ENCODE measurements around the gene THRB. TPM values are rescaled to one million over a fixed set of nuclear protein-coding genes. Genes with fewer than 3 reads are reported as not detected.
"Not testable (repeated sequence)": the region's sequence is repeated elsewhere in the genome, so short reads cannot be mapped to it uniquely, and the experiment has no call there.

Gene THRB
- total and polyA plus RNA-seq, 12 donors, result 3.8 to 32.8 (median 26.0) TPM

- ATAC-seq, result no peak
- no peak for DNase-seq
- Histone ChIP-seq H3K4me1 (peaks cover 0 to 41% (median 24%) of the 10 kb centered on the region in 9 donors), H3K36me3 (no peaks in the 10 kb centered on the region), H3K27me3 (no peaks in the 10 kb centered on the region), H3K9me3 (peaks cover 0 to 3% (median 0%) of the 10 kb centered on the region in 11 donors), H3K4me3 (no peak overlapping the region), H3K27ac (peak overlapping the region in 4 of 10 donors; percentile 8 to 38 (median 21))
- intact Hi-C loops (cut with DNase I), result no loop called here
- TF ChIP-seq CTCF (IDR thresholded peaks at IDR 0.05), result no peak
- WGBS, 2 donors, result 69 to 74% methylated on average over 2 of the region's 2 CpGs
Measured at GRCh38 chr3:24417730-24418129, 76.9 kb downstream of the THRB start.

GRCh38 chr3:24416224-24416623, 78.4 kb downstream of the THRB start:
- no peak overlapping the region for H3K27ac ChIP-seq
- peaks cover 0 to 3% (median 0%) of the 10 kb centered on the region in 11 donors for H3K9me3 ChIP-seq
- H3K4me3 ChIP-seq, result no peak overlapping the region
- no peaks in the 10 kb centered on the region for H3K27me3 ChIP-seq
- no peaks in the 10 kb centered on the region for H3K36me3 ChIP-seq
- no peak for TF ChIP-seq CTCF (IDR thresholded peaks at IDR 0.05)
- 72 to 80% methylated on average over 4 of the region's 4 CpGs for WGBS, 2 donors
- ATAC-seq (no peak), DNase-seq (no peak)
- peaks cover 0 to 41% (median 24%) of the 10 kb centered on the region in 9 donors for H3K4me1 ChIP-seq
- intact Hi-C loops (cut with DNase I), result no loop called here

GRCh38 chr3:24415824-24416223, 78.8 kb downstream of the THRB start:
- TF ChIP-seq CTCF (IDR thresholded peaks at IDR 0.05), result no peak

GRCh38 chr3:24413662-24414061, 81.0 kb downstream of the THRB start:
- ATAC-seq; H3K27ac ChIP-seq; H3K9me3 ChIP-seq; H3K27me3 ChIP-seq; DNase-seq; intact Hi-C loops (cut with DNase I); H3K36me3 ChIP-seq; H3K4me3 ChIP-seq: not testable (repeated sequence)
- H3K4me1 ChIP-seq, result peaks cover 0 to 23% (median 10%) of the 10 kb centered on the region in 9 donors
- WGBS, 2 donors, result 85 to 86% methylated on average over 5 of the region's 5 CpGs

More at GRCh38 chr3:24415824-24416223, 78.8 kb downstream of the THRB start:
- ATAC-seq, result no peak
- H3K4me3 ChIP-seq, result no peak overlapping the region
- no peaks in the 10 kb centered on the region for H3K36me3 ChIP-seq
- intact Hi-C loops (cut with DNase I), result no loop called here
- WGBS, 2 donors, result 90 to 91% methylated on average over 3 of the region's 3 CpGs
- H3K27ac ChIP-seq, result no peak overlapping the region
- H3K27me3 ChIP-seq, result no peaks in the 10 kb centered on the region
- H3K4me1 ChIP-seq, result peaks cover 0 to 41% (median 24%) of the 10 kb centered on the region in 9 donors
- no peak for DNase-seq
- H3K9me3 ChIP-seq, result peaks cover 0 to 2% (median 0%) of the 10 kb centered on the region in 11 donors

GRCh38 chr3:24410860-24411259, 83.8 kb downstream of the THRB start:
- 90 to 92% methylated on average over 3 of the region's 3 CpGs for WGBS, 2 donors

More at GRCh38 chr3:24410860-24411259, 83.8 kb downstream of the THRB start:
- no peak for TF ChIP-seq CTCF (IDR thresholded peaks at IDR 0.05)
- DNase-seq (no peak), ATAC-seq (no peak)
- intact Hi-C loops (cut with DNase I), result no loop called here
- Histone ChIP-seq H3K27ac (no peak overlapping the region), H3K4me3 (no peak overlapping the region), H3K36me3 (no peaks in the 10 kb centered on the region), H3K4me1 (no peaks in the 10 kb centered on the region), H3K27me3 (no peaks in the 10 kb centered on the region), H3K9me3 (no peaks in the 10 kb centered on the region)
